SK-N-MC (cell line): ENCODE data around the gene ITGA2B.
A peak's percentile ranks its signal among the peaks of the same experiment; 100 is the strongest.

ENCODE experiments used
- DNase-seq: peaks from one replicate; pipeline ENCODE4 v3.0.0-alpha.2; 2011; ENCODE audit warnings: low read depth, low spot score
- H3K27ac ChIP-seq: fragments of 200-600 bp; sonication (generic); 2 replicates; pipeline ENCODE4 v1.5.1; 2016; ENCODE audit warnings: mixed run types
- H3K36me3 ChIP-seq: fragments of 200-600 bp; sonication (generic); 2 replicates; pipeline ENCODE4 v1.6.1; 2017; ENCODE audit warnings: antibody characterized with exemption, low read length, mixed read lengths; ENCODE audit not compliant: insufficient read depth
- H3K4me3 ChIP-seq: fragments of 200-600 bp; sonication (generic); 2 replicates; pipeline ENCODE4 v1.5.1; 2016
- H3K9ac ChIP-seq: fragments of 200-600 bp; sonication (generic); 2 replicates; pipeline ENCODE4 v1.8.0; 2017; ENCODE audit warnings: mixed run types, mixed read lengths; ENCODE audit not compliant: insufficient read length
- H3K9me3 ChIP-seq: fragments of 200-600 bp; sonication (generic); 2 replicates; pipeline ENCODE4 v1.6.1; 2017; ENCODE audit warnings: low read depth, mild to moderate bottlenecking, antibody characterized with exemption, low read length, moderate library complexity, mixed read lengths
- EZH2 ChIP-seq: fragments of 200-600 bp; sonication (generic); IDR thresholded peaks from one replicate; pipeline ENCODE4 v1.6.1; 2017; ENCODE audit warnings: antibody characterized with exemption
- FOXP2 ChIP-seq: optimal IDR thresholded peaks from 2 replicates; pipeline ENCODE3; 2011; ENCODE audit warnings: mild to moderate bottlenecking, moderate library complexity; ENCODE audit not compliant: insufficient read depth; ENCODE audit errors: extremely low read length, control extremely low read depth
- POLR2AphosphoS5 ChIP-seq: IDR thresholded peaks from 2 replicates; pipeline ENCODE4 v1.6.1; 2012; ENCODE audit warnings: mild to moderate bottlenecking, low read depth, low read length, borderline replicate concordance

ITGA2B gene

DNA sequence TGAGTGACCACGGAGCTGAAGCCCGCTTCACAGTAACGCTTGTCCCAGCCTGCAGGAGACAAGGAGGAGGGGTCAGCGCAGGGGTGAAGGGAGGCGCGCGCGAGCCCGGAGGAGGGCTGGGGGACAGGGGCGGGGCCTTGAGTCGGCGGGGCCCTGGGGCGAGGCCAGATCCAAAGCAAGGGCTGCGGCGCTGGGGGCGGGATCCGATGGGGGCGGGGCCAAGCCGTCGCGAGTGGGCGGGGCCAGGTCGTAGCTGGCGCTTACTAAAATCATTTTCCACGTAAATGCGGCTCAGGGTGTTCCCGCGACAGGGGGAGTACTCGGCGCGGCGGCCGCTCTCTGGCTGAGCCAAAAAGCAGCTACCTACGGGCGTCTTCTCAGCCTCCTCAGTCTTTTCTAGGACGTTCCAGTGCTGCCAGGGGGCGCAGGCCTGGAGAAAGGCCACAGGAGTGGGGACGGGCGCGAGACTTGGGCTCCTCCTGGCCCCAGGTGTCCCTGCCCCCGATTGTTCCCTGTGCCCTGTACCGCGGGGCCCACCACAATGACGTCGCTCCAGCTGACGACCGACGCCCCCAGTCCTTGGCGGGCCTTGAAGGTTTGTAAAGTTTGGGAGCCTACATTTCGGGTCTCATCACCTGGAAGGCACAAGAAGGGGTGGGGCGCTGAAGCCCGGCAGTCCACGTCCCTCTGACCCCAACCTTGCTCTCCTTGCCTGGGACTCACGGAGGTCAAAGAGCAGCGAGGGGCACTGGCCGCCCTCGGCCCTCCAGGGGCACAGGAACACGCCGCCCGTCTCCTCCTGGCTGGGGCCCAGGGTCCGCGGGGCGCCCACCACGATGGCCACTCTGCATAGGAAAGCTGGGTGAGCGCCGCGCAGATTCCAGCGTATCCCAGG is 3.9 kb downstream of the ITGA2B start:
- no peaks in the 10 kb centered on the region for H3K36me3 ChIP-seq
- peak overlapping the region; percentile 79 for H3K9ac ChIP-seq
- peak; percentile 71 for TF ChIP-seq POLR2AphosphoS5
- TF ChIP-seq EZH2, result no peak
- no peak for TF ChIP-seq FOXP2
- no peak overlapping the region for H3K27ac ChIP-seq
- H3K9me3 ChIP-seq, result no peaks in the 10 kb centered on the region
- DNase-seq, result peak; percentile 20
- H3K4me3 ChIP-seq, result peak overlapping the region; percentile 84

DNA sequence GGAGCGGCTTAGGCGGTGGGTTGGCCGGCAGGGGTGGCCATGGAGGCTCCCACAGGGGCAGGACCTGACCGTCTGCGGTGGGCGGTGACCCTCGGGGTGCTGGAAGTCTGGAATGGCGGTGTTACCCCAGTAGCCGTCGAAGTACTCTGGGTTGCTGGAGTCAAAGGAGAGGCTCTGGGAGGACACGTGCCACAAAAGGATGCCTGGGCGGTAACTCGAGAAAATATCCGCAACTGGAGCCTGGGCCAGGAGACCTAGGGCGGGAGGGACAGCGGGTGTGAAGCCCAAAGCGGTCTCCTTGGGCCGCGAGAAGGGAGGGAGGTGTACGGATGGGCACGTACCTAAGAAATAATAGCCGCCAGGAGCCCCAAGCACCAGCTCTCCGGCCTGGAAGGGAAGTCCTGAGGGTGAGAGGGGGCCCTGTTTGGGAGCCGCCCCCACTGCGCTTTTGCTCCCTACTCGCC is 4.6 kb downstream of the ITGA2B start:
- Histone ChIP-seq H3K9ac (peak overlapping the region; percentile 23), H3K27ac (no peak overlapping the region)
- DNase-seq, result no peak

DNA sequence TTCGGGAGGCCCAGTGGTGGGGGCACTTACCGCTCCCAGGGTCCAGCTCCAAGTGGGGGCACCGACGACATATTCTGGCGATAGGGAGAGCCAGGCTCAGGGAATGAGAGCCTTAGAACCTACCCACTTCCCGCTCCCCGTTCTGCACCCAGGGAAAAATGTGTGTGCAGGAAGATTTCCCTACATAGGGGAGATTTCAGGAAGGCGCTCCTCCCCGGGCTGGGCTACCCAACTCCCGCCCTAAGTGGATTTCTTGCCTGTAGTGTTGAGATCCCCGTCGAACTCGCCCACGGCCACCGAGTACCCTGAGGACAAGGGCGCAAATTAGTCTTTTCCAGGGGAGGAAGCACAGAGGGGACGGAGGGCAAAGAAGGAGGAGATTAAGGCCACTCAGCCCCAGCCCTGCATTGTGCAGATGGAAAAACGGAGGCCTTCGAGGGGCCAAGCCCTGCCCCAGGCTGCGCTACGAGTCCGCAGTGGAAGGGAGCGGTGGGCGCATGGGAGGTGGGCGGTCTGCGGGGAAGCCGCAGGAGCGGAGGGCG is 5.1 kb downstream of the ITGA2B start:
- no peak for DNase-seq
- TF ChIP-seq POLR2AphosphoS5 (no peak), FOXP2 (no peak), EZH2 (no peak)
- Histone ChIP-seq H3K27ac (no peak overlapping the region), H3K9me3 (no peaks in the 10 kb centered on the region), H3K36me3 (no peaks in the 10 kb centered on the region), H3K9ac (no peak overlapping the region), H3K4me3 (no peak overlapping the region)

More for the DNA sequence above, 4.6 kb downstream of the ITGA2B start:
- no peaks in the 10 kb centered on the region for H3K9me3 ChIP-seq
- no peak for TF ChIP-seq FOXP2
- no peak for TF ChIP-seq EZH2
- TF ChIP-seq POLR2AphosphoS5, result no peak
- peak overlapping the region; percentile 84 for H3K4me3 ChIP-seq
- no peaks in the 10 kb centered on the region for H3K36me3 ChIP-seq

- Histone ChIP-seq H3K9ac (no peak overlapping the region), H3K27ac (no peak overlapping the region), H3K9me3 (no peaks in the 10 kb centered on the region), H3K4me3 (no peak overlapping the region), H3K36me3 (no peaks in the 10 kb centered on the region)
- TF ChIP-seq POLR2AphosphoS5 (no peak), FOXP2 (no peak), EZH2 (no peak)
- no peak for DNase-seq
Measured at GRCh38 chr17:44383861-44384260, 5.6 kb downstream of the ITGA2B start.

- no peak for DNase-seq
- Histone ChIP-seq H3K27ac (no peak overlapping the region), H3K36me3 (no peaks in the 10 kb centered on the region), H3K9ac (no peak overlapping the region), H3K4me3 (no peak overlapping the region), H3K9me3 (no peaks in the 10 kb centered on the region)
- no peak for TF ChIP-seq FOXP2
- no peak for TF ChIP-seq EZH2
- TF ChIP-seq POLR2AphosphoS5, result no peak
Measured at GRCh38 chr17:44383363-44383762, 6.1 kb downstream of the ITGA2B start.

GRCh38 chr17:44382917-44383316 is 6.5 kb downstream of the ITGA2B start:
- Histone ChIP-seq H3K9ac (no peak overlapping the region), H3K9me3 (no peaks in the 10 kb centered on the region), H3K36me3 (no peaks in the 10 kb centered on the region), H3K27ac (no peak overlapping the region), H3K4me3 (no peak overlapping the region)
- DNase-seq, result no peak
- TF ChIP-seq EZH2, result no peak
- no peak for TF ChIP-seq POLR2AphosphoS5
- no peak for TF ChIP-seq FOXP2

DNA sequence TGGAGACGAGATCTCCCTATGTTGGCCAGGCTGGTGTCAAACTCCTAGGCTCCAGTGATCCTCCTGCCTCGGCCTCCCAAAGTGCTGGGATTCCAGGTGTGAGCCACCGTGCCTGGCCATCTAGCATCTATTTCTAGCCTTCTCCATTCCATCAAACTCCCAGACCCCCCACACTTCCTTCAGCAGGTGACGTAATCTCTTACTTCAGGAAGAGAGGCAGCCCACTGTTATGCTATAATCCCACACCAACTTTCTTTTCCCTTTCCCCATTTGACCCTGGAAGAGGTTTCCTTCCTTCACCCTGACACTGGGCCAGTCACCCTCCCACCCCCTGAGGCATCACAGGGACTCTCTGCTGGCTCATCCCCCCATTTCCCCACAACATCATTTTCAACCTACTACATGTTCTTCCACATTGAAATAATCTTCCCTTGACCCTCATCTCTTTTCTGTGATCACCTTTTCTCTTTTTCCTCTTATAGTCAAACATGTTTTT is 7.6 kb downstream of the ITGA2B start:
- Histone ChIP-seq H3K27ac (no peak overlapping the region), H3K9me3 (no peaks in the 10 kb centered on the region), H3K4me3 (no peak overlapping the region), H3K36me3 (no peaks in the 10 kb centered on the region), H3K9ac (no peak overlapping the region)
- DNase-seq, result no peak
- no peak for TF ChIP-seq POLR2AphosphoS5
- TF ChIP-seq EZH2, result no peak
- no peak for TF ChIP-seq FOXP2

- Histone ChIP-seq H3K9ac (no peak overlapping the region), H3K36me3 (no peaks in the 10 kb centered on the region), H3K9me3 (no peaks in the 10 kb centered on the region), H3K27ac (no peak overlapping the region), H3K4me3 (no peak overlapping the region)
- no peak for DNase-seq
- TF ChIP-seq FOXP2 (no peak), POLR2AphosphoS5 (no peak), EZH2 (no peak)
Measured at GRCh38 chr17:44380767-44381166, 8.7 kb downstream of the ITGA2B start.
